PFSK-1 (cell line): ENCODE results near the gene GEN1.

Experiments
- FOXP2 ChIP-seq: optimal IDR thresholded peaks from 2 replicates; pipeline ENCODE3; 2011; ENCODE audit warnings: borderline replicate concordance, control low read depth, inconsistent platforms; ENCODE audit not compliant: insufficient read depth; ENCODE audit errors: extremely low read length, extremely low read depth
- POLR2AphosphoS5 ChIP-seq: IDR thresholded peaks from 2 replicates; pipeline ENCODE4 v1.6.1; 2012; ENCODE audit warnings: low read depth, mild to moderate bottlenecking, control low read depth, low read length, moderate library complexity
- SIN3A ChIP-seq: IDR thresholded peaks from 2 replicates; pipeline ENCODE4 v1.6.1; 2012; ENCODE audit warnings: mild to moderate bottlenecking, low read length, moderate library complexity, borderline replicate concordance; ENCODE audit not compliant: insufficient read depth
- TAF1 ChIP-seq: IDR thresholded peaks from 2 replicates; pipeline ENCODE4 v1.6.1; 2012; ENCODE audit warnings: low read length, control low read depth, borderline replicate concordance; ENCODE audit not compliant: insufficient read depth
- TF ChIP-seq, protein P1 (sequence below), 2 experiments: IDR thresholded peaks; 2 replicates each; pipeline versions ENCODE4 v1.6.1 to v1.8.0; 2011 to 2012; ENCODE audit warnings: low read depth in 2 of 2, low read length in 2 of 2, control low read depth in 1 of 2, inconsistent platforms in 1 of 2, mild to moderate bottlenecking in 1 of 2, moderate library complexity in 1 of 2; ENCODE audit not compliant: insufficient read depth in 1 of 2

The GEN1 gene

GRCh38 chr2:17793803-17794354, 39.9 kb downstream of the GEN1 start:
- TF ChIP-seq, protein P1, sequence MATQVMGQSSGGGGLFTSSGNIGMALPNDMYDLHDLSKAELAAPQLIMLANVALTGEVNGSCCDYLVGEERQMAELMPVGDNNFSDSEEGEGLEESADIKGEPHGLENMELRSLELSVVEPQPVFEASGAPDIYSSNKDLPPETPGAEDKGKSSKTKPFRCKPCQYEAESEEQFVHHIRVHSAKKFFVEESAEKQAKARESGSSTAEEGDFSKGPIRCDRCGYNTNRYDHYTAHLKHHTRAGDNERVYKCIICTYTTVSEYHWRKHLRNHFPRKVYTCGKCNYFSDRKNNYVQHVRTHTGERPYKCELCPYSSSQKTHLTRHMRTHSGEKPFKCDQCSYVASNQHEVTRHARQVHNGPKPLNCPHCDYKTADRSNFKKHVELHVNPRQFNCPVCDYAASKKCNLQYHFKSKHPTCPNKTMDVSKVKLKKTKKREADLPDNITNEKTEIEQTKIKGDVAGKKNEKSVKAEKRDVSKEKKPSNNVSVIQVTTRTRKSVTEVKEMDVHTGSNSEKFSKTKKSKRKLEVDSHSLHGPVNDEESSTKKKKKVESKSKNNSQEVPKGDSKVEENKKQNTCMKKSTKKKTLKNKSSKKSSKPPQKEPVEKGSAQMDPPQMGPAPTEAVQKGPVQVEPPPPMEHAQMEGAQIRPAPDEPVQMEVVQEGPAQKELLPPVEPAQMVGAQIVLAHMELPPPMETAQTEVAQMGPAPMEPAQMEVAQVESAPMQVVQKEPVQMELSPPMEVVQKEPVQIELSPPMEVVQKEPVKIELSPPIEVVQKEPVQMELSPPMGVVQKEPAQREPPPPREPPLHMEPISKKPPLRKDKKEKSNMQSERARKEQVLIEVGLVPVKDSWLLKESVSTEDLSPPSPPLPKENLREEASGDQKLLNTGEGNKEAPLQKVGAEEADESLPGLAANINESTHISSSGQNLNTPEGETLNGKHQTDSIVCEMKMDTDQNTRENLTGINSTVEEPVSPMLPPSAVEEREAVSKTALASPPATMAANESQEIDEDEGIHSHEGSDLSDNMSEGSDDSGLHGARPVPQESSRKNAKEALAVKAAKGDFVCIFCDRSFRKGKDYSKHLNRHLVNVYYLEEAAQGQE (IDR thresholded peaks at IDR 0.05; ENCODE audit: insufficient read depth in 1 of 2, low read depth in 2 of 2, low read length in 2 of 2): no peak
- no peak for TF ChIP-seq FOXP2
- TF ChIP-seq TAF1: no peak
- no peak for TF ChIP-seq SIN3A
- TF ChIP-seq POLR2AphosphoS5: no peak

- no peak for TF ChIP-seq POLR2AphosphoS5
- TF ChIP-seq, protein P1 (IDR thresholded peaks at IDR 0.05; ENCODE audit: insufficient read depth in 1 of 2, low read depth in 2 of 2, low read length in 2 of 2): no peak
- no peak for TF ChIP-seq TAF1
- no peak for TF ChIP-seq SIN3A
- TF ChIP-seq FOXP2: no peak
Measured at GRCh38 chr2:17795309-17795708, 41.4 kb downstream of the GEN1 start.

DNA sequence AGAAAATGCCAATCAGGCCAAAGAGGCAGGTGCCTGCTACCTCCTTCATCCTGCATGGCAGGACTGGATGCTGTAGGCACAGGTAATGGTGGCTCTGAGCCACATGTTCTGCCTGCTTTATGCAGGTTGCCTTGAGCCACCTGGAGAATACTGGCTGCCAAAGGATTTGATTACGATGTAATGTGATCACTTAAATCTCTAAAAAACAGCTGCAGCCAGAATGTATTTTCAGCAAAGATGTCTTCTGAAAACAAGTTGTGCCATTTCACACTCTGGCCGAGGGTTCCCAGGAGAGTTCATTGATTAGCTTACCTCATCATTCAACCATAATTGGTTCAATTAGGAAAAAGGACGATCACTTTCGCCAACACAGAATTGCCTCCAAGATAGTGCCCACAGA, 44.4 kb downstream of the GEN1 start:
- TF ChIP-seq, protein P1 (IDR thresholded peaks at IDR 0.05; ENCODE audit: insufficient read depth in 1 of 2, low read depth in 2 of 2, low read length in 2 of 2): no peak
- TF ChIP-seq FOXP2 (no peak), TAF1 (no peak), SIN3A (no peak), POLR2AphosphoS5 (no peak)

GRCh38 chr2:17799301-17800120, 45.6 kb downstream of the GEN1 start:
- TF ChIP-seq POLR2AphosphoS5 (no peak), SIN3A (no peak), TAF1 (no peak), FOXP2 (no peak)
- TF ChIP-seq, protein P1 (IDR thresholded peaks at IDR 0.05; ENCODE audit: insufficient read depth in 1 of 2, low read depth in 2 of 2, low read length in 2 of 2): no peak
